Measurements from ENCODE around the gene TMC7.

Gene TMC7

DNA sequence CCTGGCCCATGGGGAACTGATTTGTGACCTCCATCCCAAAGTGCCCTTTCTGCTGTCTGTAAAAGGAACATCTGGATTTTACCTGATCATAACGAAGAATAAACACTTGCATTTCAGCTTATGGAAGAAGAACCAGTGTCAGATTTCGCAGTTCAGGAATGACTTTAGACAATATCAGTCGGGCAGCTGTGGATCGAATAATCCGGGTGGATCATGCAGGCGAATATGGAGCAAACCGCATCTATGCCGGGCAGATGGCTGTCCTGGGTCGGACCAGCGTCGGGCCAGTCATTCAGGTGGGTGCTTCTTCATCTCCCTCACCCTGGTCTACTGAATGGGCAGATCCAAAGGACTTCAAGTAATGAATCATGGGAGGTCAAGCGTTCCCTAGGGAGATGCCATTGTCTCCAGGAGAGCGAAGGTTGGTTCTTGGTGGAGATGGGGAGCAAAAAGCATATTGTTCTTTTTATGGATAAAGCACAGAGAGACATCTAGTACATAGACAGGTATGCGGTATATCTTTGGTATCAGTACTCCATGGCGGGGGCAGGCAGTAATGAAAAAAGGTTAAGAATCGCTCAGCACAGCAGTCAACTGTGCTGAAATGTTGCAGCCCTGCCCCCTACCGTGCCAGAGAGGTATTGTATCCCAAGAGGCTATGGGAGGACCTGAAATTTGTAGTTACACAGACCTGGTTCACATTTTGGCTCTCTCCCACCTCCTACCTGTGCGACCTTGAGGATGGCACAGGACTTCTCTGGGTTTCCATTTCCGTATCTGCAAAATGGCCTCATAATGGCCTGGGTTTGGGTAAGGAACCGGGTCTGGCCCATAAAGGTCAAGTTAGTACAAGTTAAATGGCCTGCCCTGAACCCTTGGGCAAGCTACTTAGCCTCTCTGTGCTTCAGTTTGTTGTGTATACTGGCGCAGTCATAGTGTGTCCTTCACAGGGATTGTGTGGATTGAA lies 88.4 kb downstream of the TMC7 start:
- no peaks in the 10 kb centered on the region for H3K4me1 ChIP-seq (ENCODE audit: control insufficient read depth, insufficient read depth, low read length, poor library complexity, severe bottlenecking)
- no peak overlapping the region for H3K4me3 ChIP-seq (ENCODE audit: extremely low read depth, insufficient read depth, low read length, poor library complexity, severe bottlenecking)
- H3K9me3 ChIP-seq (ENCODE audit: control insufficient read depth, low read length) = no peaks in the 10 kb centered on the region
- 84 to 87% methylated on average over 19 to 20 of the region's 21 CpGs for WGBS, 2 experiments (ENCODE audit: insufficient coverage in 2 of 2)
- H3K36me3 ChIP-seq (ENCODE audit: control insufficient read depth, insufficient read depth, low read length) = peaks cover 37% of the 10 kb centered on the region
- H3K27ac ChIP-seq (ENCODE audit: low read depth, low read length, severe bottlenecking) = no peak overlapping the region

DNA sequence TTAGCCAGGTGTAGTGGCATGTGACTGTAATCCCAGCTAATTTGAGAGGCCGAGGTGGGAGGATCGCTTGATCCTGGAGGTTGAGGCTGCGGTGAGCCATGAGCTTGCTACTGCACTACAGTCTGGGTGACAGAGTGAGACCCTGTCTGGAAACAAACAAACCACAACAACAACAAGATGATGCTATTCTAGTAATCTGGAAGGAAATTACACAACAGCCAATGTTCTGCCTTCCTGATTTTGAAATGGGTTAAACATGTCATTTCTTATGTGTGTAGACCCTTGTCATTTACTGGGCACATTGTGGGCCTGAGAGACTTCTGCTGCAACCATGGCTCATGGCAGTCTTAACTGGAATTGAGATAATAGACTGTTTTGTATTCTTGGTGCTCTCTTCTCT lies 89.6 kb downstream of the TMC7 start:
- Histone ChIP-seq H3K4me1 (ENCODE audit: control insufficient read depth, insufficient read depth, low read length, poor library complexity, severe bottlenecking) (no peaks in the 10 kb centered on the region), H3K36me3 (ENCODE audit: control insufficient read depth, insufficient read depth, low read length) (peaks cover 40% of the 10 kb centered on the region), H3K4me3 (ENCODE audit: extremely low read depth, insufficient read depth, low read length, poor library complexity, severe bottlenecking) (no peak overlapping the region), H3K27ac (ENCODE audit: low read depth, low read length, severe bottlenecking) (no peak overlapping the region), H3K9me3 (ENCODE audit: control insufficient read depth, low read length) (no peaks in the 10 kb centered on the region)
- WGBS, 2 experiments (ENCODE audit: insufficient coverage in 2 of 2) = 89% methylated on average over 2 of the region's 3 CpGs; no CpG with 5 or more reads in 1 of the 2 experiments

- Histone ChIP-seq H3K4me3 (ENCODE audit: extremely low read depth, insufficient read depth, low read length, poor library complexity, severe bottlenecking) (no peak overlapping the region), H3K36me3 (ENCODE audit: control insufficient read depth, insufficient read depth, low read length) (peaks cover 45% of the 10 kb centered on the region), H3K4me1 (ENCODE audit: control insufficient read depth, insufficient read depth, low read length, poor library complexity, severe bottlenecking) (no peaks in the 10 kb centered on the region), H3K9me3 (ENCODE audit: control insufficient read depth, low read length) (no peaks in the 10 kb centered on the region), H3K27ac (ENCODE audit: low read depth, low read length, severe bottlenecking) (no peak overlapping the region)
- 73 to 77% methylated on average over 5 to 6 of the region's 7 CpGs for whole genome bisulfite sequencing, 2 experiments (ENCODE audit: insufficient coverage in 2 of 2)
These were observed 90.1 kb downstream of the TMC7 start for GRCh38 chr16:19073863-19074262.

GRCh38 chr16:19075511-19075910 lies 91.8 kb downstream of the TMC7 start:
- no peaks in the 10 kb centered on the region for H3K4me1 ChIP-seq (ENCODE audit: control insufficient read depth, insufficient read depth, low read length, poor library complexity, severe bottlenecking)
- no peak overlapping the region for H3K4me3 ChIP-seq (ENCODE audit: extremely low read depth, insufficient read depth, low read length, poor library complexity, severe bottlenecking)
- peaks cover 54% of the 10 kb centered on the region for H3K36me3 ChIP-seq (ENCODE audit: control insufficient read depth, insufficient read depth, low read length)
- H3K27ac ChIP-seq (ENCODE audit: low read depth, low read length, severe bottlenecking) = no peak overlapping the region
- H3K9me3 ChIP-seq (ENCODE audit: control insufficient read depth, low read length) = no peaks in the 10 kb centered on the region
- WGBS, 2 experiments (ENCODE audit: insufficient coverage in 2 of 2) = 89 to 100% methylated on average over 7 to 8 of the region's 12 CpGs

DNA sequence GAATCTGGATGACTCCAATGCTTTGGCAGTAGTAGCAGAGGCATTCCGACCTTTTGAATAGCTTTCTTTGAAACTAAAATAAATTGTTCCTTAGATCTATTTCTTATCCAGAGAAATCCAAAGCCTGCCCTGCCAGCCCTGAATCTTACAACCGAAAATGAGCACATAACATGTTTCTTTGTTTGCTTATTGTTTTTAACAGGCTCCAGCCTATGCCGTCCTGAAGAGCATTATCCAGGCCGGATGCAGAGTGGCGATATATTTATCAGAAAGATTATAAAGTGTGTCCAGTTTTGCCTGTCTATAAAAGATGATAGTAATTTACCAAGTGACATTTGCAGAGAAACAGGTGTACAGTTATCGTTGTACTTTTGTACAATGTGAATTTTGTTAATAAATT lies 94.1 kb downstream of the TMC7 start:
- 94 to 96% methylated on average over 4 to 5 of the region's 6 CpGs for WGBS, 2 experiments (ENCODE audit: insufficient coverage in 2 of 2)
- no peak overlapping the region for H3K27ac ChIP-seq (ENCODE audit: low read depth, low read length, severe bottlenecking)
- H3K4me1 ChIP-seq (ENCODE audit: control insufficient read depth, insufficient read depth, low read length, poor library complexity, severe bottlenecking) = no peaks in the 10 kb centered on the region
- H3K36me3 ChIP-seq (ENCODE audit: control insufficient read depth, insufficient read depth, low read length) = peaks cover 61% of the 10 kb centered on the region
- H3K4me3 ChIP-seq (ENCODE audit: extremely low read depth, insufficient read depth, low read length, poor library complexity, severe bottlenecking) = no peak overlapping the region
- no peaks in the 10 kb centered on the region for H3K9me3 ChIP-seq (ENCODE audit: control insufficient read depth, low read length)

- Histone ChIP-seq H3K9me3 (ENCODE audit: control insufficient read depth, low read length) (no peaks in the 10 kb centered on the region), H3K36me3 (ENCODE audit: control insufficient read depth, insufficient read depth, low read length) (peaks cover 23% of the 10 kb centered on the region), H3K4me1 (ENCODE audit: control insufficient read depth, insufficient read depth, low read length, poor library complexity, severe bottlenecking) (no peaks in the 10 kb centered on the region), H3K27ac (ENCODE audit: low read depth, low read length, severe bottlenecking) (no peak overlapping the region), H3K4me3 (ENCODE audit: extremely low read depth, insufficient read depth, low read length, poor library complexity, severe bottlenecking) (no peak overlapping the region)
- 100% methylated on average over 1 of the region's 1 CpG; no CpG with 5 or more reads in 1 of the 2 experiments for whole genome bisulfite sequencing, 2 experiments (ENCODE audit: insufficient coverage in 2 of 2)
These were observed 99.9 kb downstream of the TMC7 start for GRCh38 chr16:19083670-19084069.

- peaks cover 18% of the 10 kb centered on the region for H3K36me3 ChIP-seq (ENCODE audit: control insufficient read depth, insufficient read depth, low read length)
- no peaks in the 10 kb centered on the region for H3K4me1 ChIP-seq (ENCODE audit: control insufficient read depth, insufficient read depth, low read length, poor library complexity, severe bottlenecking)
- no peak overlapping the region for H3K4me3 ChIP-seq (ENCODE audit: extremely low read depth, insufficient read depth, low read length, poor library complexity, severe bottlenecking)
- H3K9me3 ChIP-seq (ENCODE audit: control insufficient read depth, low read length) = no peaks in the 10 kb centered on the region
- WGBS, 2 experiments (ENCODE audit: insufficient coverage in 2 of 2) = 78 to 100% methylated on average over 1 to 2 of the region's 3 CpGs
- H3K27ac ChIP-seq (ENCODE audit: low read depth, low read length, severe bottlenecking) = no peak overlapping the region
These were observed 100.4 kb downstream of the TMC7 start for GRCh38 chr16:19084139-19084538.

GRCh38 chr16:19084879-19085278 lies 101.1 kb downstream of the TMC7 start:
- no peak overlapping the region for H3K4me3 ChIP-seq (ENCODE audit: extremely low read depth, insufficient read depth, low read length, poor library complexity, severe bottlenecking)
- no peaks in the 10 kb centered on the region for H3K4me1 ChIP-seq (ENCODE audit: control insufficient read depth, insufficient read depth, low read length, poor library complexity, severe bottlenecking)
- no peaks in the 10 kb centered on the region for H3K9me3 ChIP-seq (ENCODE audit: control insufficient read depth, low read length)
- no peak overlapping the region for H3K27ac ChIP-seq (ENCODE audit: low read depth, low read length, severe bottlenecking)
- H3K36me3 ChIP-seq (ENCODE audit: control insufficient read depth, insufficient read depth, low read length) = peaks cover 12% of the 10 kb centered on the region
- 93 to 98% methylated on average over 3 to 4 of the region's 5 CpGs for WGBS, 2 experiments (ENCODE audit: insufficient coverage in 2 of 2)

DNA sequence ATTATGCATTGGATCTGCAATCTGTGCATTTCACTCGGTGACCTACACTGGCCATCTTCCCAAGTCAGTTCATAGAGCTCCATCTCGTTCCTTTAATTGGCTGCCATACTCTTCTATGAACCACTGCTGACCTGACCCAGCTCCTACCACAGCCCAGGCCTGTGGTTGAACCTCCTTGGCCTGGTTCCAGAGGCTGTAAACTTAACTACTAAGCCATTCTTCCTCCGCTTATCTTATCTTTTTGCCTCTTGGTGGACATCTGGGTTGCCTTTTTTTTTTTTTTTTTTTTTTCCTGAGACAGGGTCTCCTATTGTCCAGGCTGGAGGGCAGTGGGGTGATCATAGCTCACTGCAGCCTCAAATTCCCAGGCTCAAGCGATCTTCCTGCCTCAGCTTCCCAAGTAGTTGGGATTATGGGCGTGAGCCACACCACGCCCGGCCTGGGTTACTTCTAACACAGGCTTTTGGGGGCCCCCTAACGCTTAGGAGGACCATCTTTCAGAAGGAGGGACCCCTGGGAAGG lies 102.0 kb downstream of the TMC7 start:
- peaks cover 12% of the 10 kb centered on the region for H3K36me3 ChIP-seq (ENCODE audit: control insufficient read depth, insufficient read depth, low read length)
- no peak overlapping the region for H3K4me3 ChIP-seq (ENCODE audit: extremely low read depth, insufficient read depth, low read length, poor library complexity, severe bottlenecking)

GRCh38 chr16:19086322-19087199 lies 102.8 kb downstream of the TMC7 start:
- Histone ChIP-seq H3K36me3 (ENCODE audit: control insufficient read depth, insufficient read depth, low read length) (peaks cover 8% of the 10 kb centered on the region), H3K9me3 (ENCODE audit: control insufficient read depth, low read length) (no peaks in the 10 kb centered on the region), H3K4me3 (ENCODE audit: extremely low read depth, insufficient read depth, low read length, poor library complexity, severe bottlenecking) (no peak overlapping the region), H3K27ac (ENCODE audit: low read depth, low read length, severe bottlenecking) (no peak overlapping the region), H3K4me1 (ENCODE audit: control insufficient read depth, insufficient read depth, low read length, poor library complexity, severe bottlenecking) (no peaks in the 10 kb centered on the region)
- WGBS, 2 experiments (ENCODE audit: insufficient coverage in 2 of 2) = 18 to 27% methylated on average over 44 to 47 of the region's 52 CpGs

More for the DNA sequence above, 102.0 kb downstream of the TMC7 start:
- Histone ChIP-seq H3K9me3 (ENCODE audit: control insufficient read depth, low read length) (no peaks in the 10 kb centered on the region), H3K4me1 (ENCODE audit: control insufficient read depth, insufficient read depth, low read length, poor library complexity, severe bottlenecking) (no peaks in the 10 kb centered on the region), H3K27ac (ENCODE audit: low read depth, low read length, severe bottlenecking) (no peak overlapping the region)
- WGBS, 2 experiments (ENCODE audit: insufficient coverage in 2 of 2) = 82 to 86% methylated on average over 5 to 7 of the region's 8 CpGs

Data from mesodermal cell (in vitro differentiated cells).